BLaER1 (cell line): Measurements from ENCODE around the gene PRDM1.

Experiments used
- H3K27ac ChIP-seq: shearing (Covaris generic); formaldehyde crosslinking; 2 replicates; pipeline ENCODE4 v1.8.1; 2022
- H3K27me3 ChIP-seq: shearing (Covaris generic); formaldehyde crosslinking; 2 replicates; pipeline ENCODE4 v1.8.1; 2022
- H3K36me3 ChIP-seq: shearing (Covaris generic); formaldehyde crosslinking; 2 replicates; pipeline ENCODE4 v1.8.1; 2022
- H3K4me1 ChIP-seq: shearing (Covaris generic); formaldehyde crosslinking; 2 replicates; pipeline ENCODE4 v1.8.1; 2022
- H3K4me2 ChIP-seq: shearing (Covaris generic); formaldehyde crosslinking; 2 replicates; pipeline ENCODE4 v1.8.1; 2022
- H3K4me3 ChIP-seq: shearing (Covaris generic); formaldehyde crosslinking; 2 replicates; pipeline ENCODE4 v1.8.1; 2022
- H3K9ac ChIP-seq: shearing (Covaris generic); formaldehyde crosslinking; 2 replicates; pipeline ENCODE4 v1.8.1; 2022
- H3K9me3 ChIP-seq: shearing (Covaris generic); formaldehyde crosslinking; 2 replicates; pipeline ENCODE4 v1.8.1; 2022
- H4K20me1 ChIP-seq: shearing (Covaris generic); formaldehyde crosslinking; 2 replicates; pipeline ENCODE4 v1.8.1; 2022
- Cebpa-rat ChIP-seq: shearing (Covaris generic); IDR thresholded peaks from 2 replicates; pipeline ENCODE4 v1.8.1; 2022

The PRDM1 gene

DNA sequence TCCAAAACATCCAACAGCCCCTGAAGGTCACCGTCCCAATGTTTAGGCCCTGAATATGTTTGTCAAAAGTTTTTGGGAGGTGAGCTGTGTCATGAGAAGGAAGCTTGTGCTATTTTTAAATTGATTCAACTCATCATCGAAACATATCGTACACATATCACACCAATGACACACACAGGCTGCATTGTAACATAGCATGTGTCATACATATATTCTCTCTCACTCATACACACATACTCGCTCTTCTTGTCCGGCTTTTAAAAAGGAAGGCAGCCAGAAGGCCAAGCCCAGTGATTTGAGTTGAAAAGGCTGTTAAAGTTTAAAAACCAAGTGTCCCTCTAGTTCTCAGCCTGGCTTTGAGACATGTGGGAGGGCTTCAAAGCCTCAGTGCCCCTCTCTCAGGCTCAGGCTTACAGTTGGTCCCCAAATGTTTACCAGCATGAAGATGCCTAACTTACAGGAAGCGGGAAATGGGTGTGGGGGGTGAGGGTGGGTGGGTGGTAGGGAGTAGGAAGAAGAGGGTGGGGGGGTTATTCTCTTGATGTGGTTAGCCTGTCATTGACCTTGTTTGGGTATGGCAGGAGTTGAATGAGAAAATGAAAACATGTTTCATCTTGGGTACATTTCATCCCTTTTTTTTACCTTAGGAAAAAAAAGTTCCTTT is 3.3 kb upstream of the PRDM1 start:
- H3K4me1 ChIP-seq: peaks cover 58% of the 10 kb centered on the region
- H3K4me2 ChIP-seq: peak overlapping the region; percentile 88
- H3K27ac ChIP-seq: no peak overlapping the region

DNA sequence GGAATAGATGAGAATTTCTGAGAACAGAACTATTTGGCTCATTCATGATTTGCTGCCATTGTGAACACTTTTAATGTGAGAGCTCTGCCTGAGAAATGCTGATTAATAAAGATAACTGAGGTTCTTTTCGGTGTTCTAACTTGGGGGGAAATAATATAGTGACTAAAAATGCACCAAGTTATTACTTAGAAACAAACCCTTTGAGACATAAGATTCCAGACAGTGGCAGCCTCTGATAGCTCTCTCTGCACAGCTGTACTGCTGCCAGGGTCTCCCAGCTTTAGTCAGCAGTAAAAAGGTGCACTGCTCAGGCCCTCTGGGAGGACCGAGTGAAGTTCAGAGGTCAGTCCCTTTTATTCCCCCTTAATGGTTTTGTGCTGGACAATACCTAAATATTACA is 2.5 kb upstream of the PRDM1 start:
- peaks cover 61% of the 10 kb centered on the region for H3K4me1 ChIP-seq
- no peaks in the 10 kb centered on the region for H3K36me3 ChIP-seq
- peak overlapping the region; percentile 88 for H3K4me2 ChIP-seq
- H3K27me3 ChIP-seq: peaks cover 15% of the 10 kb centered on the region
- no peaks in the 10 kb centered on the region for H3K9me3 ChIP-seq
- no peak overlapping the region for H3K4me3 ChIP-seq
- no peak for TF ChIP-seq Cebpa-rat
- no peak overlapping the region for H3K27ac ChIP-seq
- no peaks in the 10 kb centered on the region for H4K20me1 ChIP-seq
- H3K9ac ChIP-seq: no peak overlapping the region

More for the DNA sequence above, 3.3 kb upstream of the PRDM1 start:
- H4K20me1 ChIP-seq: no peaks in the 10 kb centered on the region
- H3K9ac ChIP-seq: no peak overlapping the region
- H3K27me3 ChIP-seq: peaks cover 10% of the 10 kb centered on the region; the same call in 1 of the 2 replicates
- no peaks in the 10 kb centered on the region for H3K36me3 ChIP-seq
- no peak overlapping the region for H3K4me3 ChIP-seq
- H3K9me3 ChIP-seq: no peaks in the 10 kb centered on the region
- no peak for TF ChIP-seq Cebpa-rat

DNA sequence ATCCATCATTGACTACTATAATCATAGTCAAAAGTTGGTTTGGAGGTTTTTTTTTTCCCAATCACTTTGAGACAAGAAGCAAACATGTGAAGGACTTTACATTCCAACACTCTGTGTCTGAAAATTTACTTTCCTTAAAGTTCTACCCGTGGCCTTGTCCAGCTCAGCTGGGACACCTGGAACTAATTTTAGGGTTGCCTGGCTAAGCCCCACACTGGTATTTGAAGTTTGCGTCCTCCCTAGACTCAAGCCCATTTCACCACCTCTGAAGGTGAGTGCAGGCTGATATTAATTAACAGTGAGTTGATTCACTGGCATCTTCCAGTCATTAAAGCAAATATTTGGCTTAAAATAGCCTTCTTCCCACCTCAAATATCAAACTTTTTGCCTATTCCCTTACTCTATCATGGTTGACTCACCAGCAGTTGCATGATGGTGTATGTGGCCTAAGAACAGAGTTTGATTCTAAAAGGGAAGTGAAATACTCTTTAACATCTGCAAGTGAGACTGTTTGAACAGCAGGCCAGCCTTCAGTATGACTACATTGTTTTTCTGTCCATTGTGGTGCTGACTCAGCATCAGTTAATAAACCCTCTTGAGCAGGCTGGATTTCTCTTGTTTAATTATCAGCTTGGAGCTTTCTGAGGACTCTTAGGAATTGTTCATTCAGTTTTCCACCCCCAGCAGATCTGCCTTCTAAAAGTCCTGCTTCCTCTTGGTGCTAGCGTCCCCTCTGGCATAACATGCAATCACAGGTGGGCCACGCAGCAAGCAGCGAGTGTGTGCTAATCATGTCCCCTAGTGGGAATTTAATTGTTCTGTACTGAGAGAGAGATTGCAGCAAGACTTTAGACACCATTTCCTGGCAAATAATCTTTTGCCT is 1.8 kb upstream of the PRDM1 start:
- Histone ChIP-seq H4K20me1 (no peaks in the 10 kb centered on the region), H3K4me1 (peaks cover 61% of the 10 kb centered on the region), H3K27ac (0 out of 2 replicates have a peak overlapping the region, but pooled peaks have one; percentile 16), H3K27me3 (peaks cover 15% of the 10 kb centered on the region), H3K4me3 (no peak overlapping the region), H3K4me2 (peak overlapping the region; percentile 88), H3K36me3 (no peaks in the 10 kb centered on the region), H3K9ac (no peak overlapping the region), H3K9me3 (no peaks in the 10 kb centered on the region)
- no peak for TF ChIP-seq Cebpa-rat

DNA sequence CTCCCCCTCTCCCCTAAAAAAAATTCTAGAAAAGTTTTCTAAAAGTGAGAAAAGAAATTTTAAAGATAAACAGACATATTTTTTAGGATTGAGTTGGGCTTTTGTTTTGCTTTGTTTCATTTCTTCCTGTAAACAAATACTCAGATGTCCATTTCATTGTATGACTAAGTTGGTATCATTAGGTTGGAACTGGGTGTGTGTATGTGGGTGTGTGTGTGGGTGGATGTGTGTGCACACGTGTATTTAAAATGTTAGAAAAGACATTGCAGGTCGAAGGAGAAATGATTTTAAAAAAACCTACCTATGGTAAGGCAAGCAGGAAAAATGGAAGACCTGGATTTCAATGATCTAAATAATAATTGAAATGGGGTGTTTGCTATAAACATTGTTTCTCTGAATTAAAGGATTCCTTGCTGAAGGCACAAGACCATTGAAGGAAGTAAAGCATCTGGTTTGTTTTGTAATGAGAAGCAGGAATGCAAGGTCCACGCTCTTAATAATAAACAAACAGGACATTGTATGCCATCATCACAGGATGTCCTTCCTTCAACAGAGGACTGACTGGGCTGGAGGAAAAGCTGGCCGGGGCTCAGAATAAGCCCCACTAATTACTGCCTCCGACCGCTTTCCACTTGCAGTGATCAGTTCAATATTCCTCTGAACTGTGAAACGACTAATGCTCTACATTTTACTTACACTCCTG is 996 bp upstream of the PRDM1 start:
- Histone ChIP-seq H3K9ac (no peak overlapping the region), H3K27ac (0 out of 2 replicates have a peak overlapping the region, but pooled peaks have one; percentile 16), H3K27me3 (peaks cover 15% of the 10 kb centered on the region)

DNA sequence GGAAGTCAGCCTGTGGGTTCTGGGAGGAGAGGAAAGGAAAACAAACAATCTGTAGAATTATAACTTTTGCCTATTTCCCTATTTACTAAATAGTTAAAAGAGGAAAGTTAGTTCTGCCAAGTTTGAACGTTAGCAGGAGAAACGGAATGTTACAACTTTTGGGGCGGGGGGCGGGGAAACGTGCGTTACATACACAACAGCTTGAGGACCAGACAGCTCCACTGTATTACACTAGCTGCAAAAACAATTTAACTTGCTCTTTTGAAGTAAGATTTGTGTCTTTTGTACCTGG is 498 bp upstream of the PRDM1 start:
- Histone ChIP-seq H3K4me2 (peak overlapping the region; percentile 88), H3K27me3 (peaks cover 15% of the 10 kb centered on the region), H3K9me3 (no peaks in the 10 kb centered on the region), H3K27ac (0 out of 2 replicates have a peak overlapping the region, but pooled peaks have one; percentile 32), H4K20me1 (no peaks in the 10 kb centered on the region), H3K4me3 (peak overlapping the region; percentile 66), H3K4me1 (peaks cover 61% of the 10 kb centered on the region), H3K9ac (peak overlapping the region; percentile 56), H3K36me3 (no peaks in the 10 kb centered on the region)
- no peak for TF ChIP-seq Cebpa-rat

More for the DNA sequence above, 996 bp upstream of the PRDM1 start:
- Histone ChIP-seq H3K36me3 (no peaks in the 10 kb centered on the region), H3K4me2 (peak overlapping the region; percentile 88), H3K4me1 (peaks cover 61% of the 10 kb centered on the region), H4K20me1 (no peaks in the 10 kb centered on the region), H3K9me3 (no peaks in the 10 kb centered on the region), H3K4me3 (peak overlapping the region; percentile 66; the same call in 1 of the 2 replicates)
- TF ChIP-seq Cebpa-rat: no peak

DNA sequence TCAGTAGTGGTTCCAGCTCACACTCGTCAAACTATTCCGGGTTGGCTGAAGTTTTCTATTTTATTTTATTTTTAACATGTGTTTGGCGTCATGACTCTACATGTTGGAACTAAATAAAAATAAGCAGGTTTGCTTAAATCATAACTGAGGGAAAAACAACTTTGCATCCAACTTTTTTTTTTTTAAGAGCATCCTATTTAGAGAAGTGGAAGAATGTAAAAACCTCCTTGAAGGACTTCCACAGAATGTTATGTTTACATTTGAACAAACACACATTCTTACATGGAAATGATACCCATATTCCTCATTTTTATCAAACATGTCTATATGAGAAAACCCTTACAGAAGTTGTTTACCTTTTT is 659 bp downstream of the PRDM1 start:
- Histone ChIP-seq H3K27me3 (peaks cover 15% of the 10 kb centered on the region), H4K20me1 (no peaks in the 10 kb centered on the region), H3K36me3 (no peaks in the 10 kb centered on the region), H3K4me2 (peak overlapping the region; percentile 88), H3K4me1 (peaks cover 61% of the 10 kb centered on the region), H3K9me3 (no peaks in the 10 kb centered on the region), H3K9ac (no peak overlapping the region), H3K4me3 (peak overlapping the region; percentile 66), H3K27ac (no peak overlapping the region)
- no peak for TF ChIP-seq Cebpa-rat

DNA sequence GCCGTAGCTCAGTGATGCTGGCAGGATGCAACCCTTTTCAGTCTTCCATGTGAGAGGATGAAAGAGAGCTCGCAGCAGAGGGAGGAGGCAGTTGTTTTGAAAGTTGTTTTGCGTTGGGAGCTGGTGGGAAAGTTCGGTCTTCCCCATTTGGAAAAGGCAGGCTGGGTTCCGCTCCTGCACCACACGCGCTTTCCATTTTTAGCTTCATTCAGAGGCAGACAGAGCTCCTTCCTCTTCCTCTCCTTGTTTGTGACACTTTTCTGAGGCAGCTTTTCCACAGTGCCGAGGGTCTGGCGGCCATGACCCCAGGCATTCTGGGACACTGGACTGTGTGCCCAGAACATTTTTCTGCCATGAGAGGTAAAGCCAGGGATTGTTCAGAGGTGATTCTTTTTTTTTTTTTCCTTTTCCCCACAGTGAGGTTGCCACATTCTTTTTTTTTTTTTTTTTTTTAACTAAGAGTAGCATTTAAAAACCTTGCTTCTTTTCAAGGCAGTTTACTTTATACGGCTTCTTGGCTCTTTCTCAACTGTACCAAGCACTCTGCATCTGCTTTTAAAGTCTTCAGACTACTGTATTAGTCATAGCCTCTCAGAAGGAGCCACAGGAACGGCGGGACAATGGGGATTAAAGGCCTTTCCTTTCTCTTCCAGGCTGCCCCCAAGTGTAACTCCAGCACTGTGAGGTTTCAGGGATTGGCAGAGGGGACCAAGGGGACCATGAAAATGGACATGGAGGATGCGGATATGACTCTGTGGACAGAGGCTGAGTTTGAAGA is 1.6 kb downstream of the PRDM1 start:
- Histone ChIP-seq H3K9me3 (no peaks in the 10 kb centered on the region), H3K4me3 (peak overlapping the region; percentile 33), H3K36me3 (no peaks in the 10 kb centered on the region), H3K9ac (no peak overlapping the region), H3K4me1 (peaks cover 57% of the 10 kb centered on the region), H3K27ac (no peak overlapping the region), H4K20me1 (no peaks in the 10 kb centered on the region), H3K27me3 (peaks cover 15% of the 10 kb centered on the region), H3K4me2 (peak overlapping the region; percentile 88)
- no peak for TF ChIP-seq Cebpa-rat

DNA sequence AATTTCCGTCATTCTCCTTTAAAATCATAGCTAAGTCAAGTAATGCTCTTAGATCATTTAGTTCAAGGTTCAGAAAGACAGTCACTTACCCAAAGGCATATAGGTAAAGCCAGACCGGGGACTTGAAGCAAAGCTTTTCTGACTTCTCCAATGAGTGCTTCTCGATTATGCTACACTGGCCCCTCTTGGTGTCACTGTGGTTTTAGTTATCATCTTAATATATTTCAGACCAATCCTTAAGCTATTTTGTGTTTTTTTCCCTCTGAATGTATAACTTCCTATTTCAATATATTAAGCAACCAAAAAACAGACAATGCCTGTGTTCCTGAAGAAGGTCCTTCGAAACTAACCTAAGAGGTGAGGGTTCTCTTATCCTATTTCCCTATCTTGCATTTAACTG is 3.9 kb downstream of the PRDM1 start:
- H3K36me3 ChIP-seq: no peaks in the 10 kb centered on the region
- no peaks in the 10 kb centered on the region for H4K20me1 ChIP-seq
- H3K9me3 ChIP-seq: no peaks in the 10 kb centered on the region
- H3K4me2 ChIP-seq: no peak overlapping the region
- no peak overlapping the region for H3K4me3 ChIP-seq
- no peak overlapping the region for H3K27ac ChIP-seq
- no peak for TF ChIP-seq Cebpa-rat
- H3K4me1 ChIP-seq: peaks cover 47% of the 10 kb centered on the region
- H3K27me3 ChIP-seq: peaks cover 15% of the 10 kb centered on the region
- no peak overlapping the region for H3K9ac ChIP-seq

DNA sequence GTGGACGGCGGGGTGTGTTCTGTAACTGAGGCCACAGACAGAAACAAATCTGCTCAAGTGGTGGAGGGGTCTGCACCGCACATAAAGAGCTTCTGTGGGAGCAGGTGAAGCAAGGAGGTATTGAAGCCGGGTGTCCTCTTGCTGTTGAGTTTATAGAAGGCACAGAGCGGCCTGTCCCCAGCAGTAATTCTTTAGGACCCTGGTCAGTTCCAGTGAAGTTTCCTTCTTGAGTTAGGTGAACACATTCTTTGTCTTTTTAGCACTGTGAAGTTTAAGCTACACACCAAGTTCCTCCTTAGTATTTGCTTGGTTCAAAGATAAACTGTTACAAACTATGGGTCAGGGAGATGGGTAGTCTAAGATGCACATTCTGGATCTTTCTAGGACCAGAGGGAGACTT is 6.1 kb downstream of the PRDM1 start:
- Histone ChIP-seq H3K9ac (no peak overlapping the region), H3K4me2 (no peak overlapping the region), H3K9me3 (no peaks in the 10 kb centered on the region), H4K20me1 (no peaks in the 10 kb centered on the region), H3K4me3 (no peak overlapping the region), H3K27ac (no peak overlapping the region), H3K27me3 (peaks cover 10% of the 10 kb centered on the region), H3K36me3 (no peaks in the 10 kb centered on the region), H3K4me1 (peaks cover 33% of the 10 kb centered on the region)
- TF ChIP-seq Cebpa-rat: no peak
